ENCODE measurements around the gene KRTAP5-7.
"Not testable (repeated sequence)": the region's sequence is repeated elsewhere in the genome, so short reads cannot be mapped to it uniquely, and the experiment has no call there.

KRTAP5-7 gene

DNA sequence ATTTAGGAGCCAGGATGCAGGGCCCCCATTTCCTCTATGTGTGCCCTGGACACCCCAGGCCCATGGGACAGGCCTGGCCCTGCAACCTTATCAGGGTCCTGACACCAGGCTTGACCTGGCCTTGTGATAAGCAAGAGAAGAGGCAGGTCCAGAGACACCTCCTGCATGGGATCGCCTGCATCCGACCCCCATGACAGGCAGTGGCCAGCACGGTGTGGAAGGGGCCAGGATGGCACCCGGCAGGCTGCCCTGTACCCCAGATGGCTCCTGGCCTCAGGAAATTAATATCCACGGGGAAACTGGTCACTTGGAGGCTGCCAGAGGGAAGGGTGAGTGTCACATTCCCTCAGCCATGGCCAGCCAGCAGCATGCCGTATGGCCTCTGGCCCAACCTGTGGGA is 27.9 kb downstream of the KRTAP5-7 start:
- no peak overlapping the region for H3K27ac Mint-ChIP-seq
- no peaks in the 10 kb centered on the region for H3K4me1 Mint-ChIP-seq (ENCODE audit: low read depth)
- no peak overlapping the region for H3K4me3 Mint-ChIP-seq
- H3K9me3 Mint-ChIP-seq = no peaks in the 10 kb centered on the region
- no peaks in the 10 kb centered on the region for H3K36me3 Mint-ChIP-seq (ENCODE audit: low read depth)
- H3K27me3 Mint-ChIP-seq (ENCODE audit: low read depth) = peaks cover 8% of the 10 kb centered on the region

- H3K27me3 Mint-ChIP-seq (ENCODE audit: low read depth) = peaks cover 8% of the 10 kb centered on the region
These were observed 28.4 kb downstream of the KRTAP5-7 start for GRCh38 chr11:71555508-71555907.

DNA sequence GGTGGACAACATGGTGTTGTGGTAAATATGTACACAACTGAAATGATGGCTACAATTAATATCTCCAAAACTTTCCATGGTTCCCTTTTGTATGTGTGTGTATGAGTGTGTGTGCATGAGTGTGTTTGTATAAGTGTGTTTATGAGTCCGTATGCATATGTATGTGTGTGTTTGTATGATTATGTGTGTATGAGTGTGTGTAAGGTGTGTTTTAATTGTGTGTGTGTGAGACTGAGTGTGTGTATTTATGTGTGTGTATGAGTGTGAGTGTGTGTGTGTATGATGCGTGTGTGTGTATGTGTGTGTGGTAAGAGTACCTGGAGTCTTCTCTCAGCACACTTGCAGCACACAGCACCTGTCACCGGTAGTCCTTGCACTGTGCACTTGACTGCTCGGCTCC is 29.0 kb downstream of the KRTAP5-7 start:
- Mint-ChIP-seq H3K9me3 (no peaks in the 10 kb centered on the region), H3K4me1 (ENCODE audit: low read depth) (no peaks in the 10 kb centered on the region), H3K27ac (no peak overlapping the region), H3K36me3 (ENCODE audit: low read depth) (no peaks in the 10 kb centered on the region), H3K4me3 (no peak overlapping the region), H3K27me3 (ENCODE audit: low read depth) (peaks cover 10% of the 10 kb centered on the region)

More at GRCh38 chr11:71555508-71555907, 28.4 kb downstream of the KRTAP5-7 start:
- no peaks in the 10 kb centered on the region for H3K4me1 Mint-ChIP-seq (ENCODE audit: low read depth)
- H3K9me3 Mint-ChIP-seq = no peaks in the 10 kb centered on the region
- no peak overlapping the region for H3K4me3 Mint-ChIP-seq
- H3K27ac Mint-ChIP-seq = no peak overlapping the region
- H3K36me3 Mint-ChIP-seq (ENCODE audit: low read depth) = no peaks in the 10 kb centered on the region

DNA sequence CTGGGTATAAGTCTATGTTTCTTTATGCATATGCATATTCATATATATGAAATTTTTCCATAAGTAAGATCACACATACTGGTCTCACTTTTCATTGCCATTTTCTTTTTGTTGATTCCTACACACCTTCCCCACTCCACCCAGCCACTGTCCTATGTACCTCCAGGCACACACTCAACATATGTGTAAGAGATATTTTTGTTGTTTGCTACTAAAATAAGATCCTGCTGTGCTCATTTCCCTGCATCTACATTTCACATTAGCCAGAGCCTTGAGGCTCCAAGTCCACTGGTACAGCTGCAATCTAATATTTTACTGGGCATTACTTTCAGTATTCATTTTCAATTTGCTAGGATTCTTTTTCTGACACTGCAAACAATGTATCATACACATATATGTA is 30.2 kb downstream of the KRTAP5-7 start:
- H3K4me3 Mint-ChIP-seq = no peak overlapping the region
- no peaks in the 10 kb centered on the region for H3K36me3 Mint-ChIP-seq (ENCODE audit: low read depth)
- H3K27ac Mint-ChIP-seq = no peak overlapping the region
- H3K27me3 Mint-ChIP-seq (ENCODE audit: low read depth) = peaks cover 18% of the 10 kb centered on the region
- H3K9me3 Mint-ChIP-seq = no peaks in the 10 kb centered on the region
- no peaks in the 10 kb centered on the region for H3K4me1 Mint-ChIP-seq (ENCODE audit: low read depth)

DNA sequence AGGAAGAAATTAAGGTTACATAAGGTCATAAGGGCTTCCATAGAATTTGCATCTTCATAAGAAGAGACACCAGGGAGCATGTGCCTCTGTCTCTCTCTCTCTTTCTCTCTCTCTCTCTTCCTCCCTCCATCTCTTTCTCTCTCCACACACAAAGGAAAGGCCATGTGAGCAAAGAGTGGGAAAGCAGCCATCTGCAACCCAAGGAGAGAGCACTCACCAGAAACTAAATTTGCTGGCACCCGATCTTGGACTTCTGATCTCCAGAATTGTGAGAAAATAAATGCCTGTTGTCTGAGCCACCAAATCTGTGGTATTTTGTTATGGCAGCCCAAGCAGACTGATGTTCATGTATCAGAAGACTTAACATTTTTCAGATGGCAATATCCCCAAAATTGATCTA is 31.9 kb downstream of the KRTAP5-7 start:
- H3K4me1 Mint-ChIP-seq (ENCODE audit: low read depth) = peaks cover 3% of the 10 kb centered on the region
- peaks cover 29% of the 10 kb centered on the region for H3K27me3 Mint-ChIP-seq (ENCODE audit: low read depth)
- no peaks in the 10 kb centered on the region for H3K36me3 Mint-ChIP-seq (ENCODE audit: low read depth)
- H3K27ac Mint-ChIP-seq = no peak overlapping the region
- no peaks in the 10 kb centered on the region for H3K9me3 Mint-ChIP-seq
- no peak overlapping the region for H3K4me3 Mint-ChIP-seq

DNA sequence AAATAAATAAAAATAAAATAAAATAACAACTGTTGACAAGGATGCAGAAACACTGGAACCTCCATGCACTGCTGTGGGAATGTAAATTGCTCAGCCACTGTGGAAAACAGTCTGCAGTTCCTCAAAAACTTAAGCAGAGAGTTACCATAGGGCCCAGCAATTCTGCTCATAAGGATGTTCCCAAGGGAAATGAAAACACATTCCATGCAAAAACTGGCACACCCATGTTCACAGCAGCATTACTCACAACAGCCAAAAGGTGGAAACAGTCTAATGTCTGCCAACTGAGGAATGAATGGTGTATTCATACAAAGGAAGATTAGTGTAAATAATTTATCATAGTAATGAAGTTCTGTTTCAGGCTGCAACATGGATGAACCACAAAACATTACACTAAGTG is 35.1 kb downstream of the KRTAP5-7 start:
- peaks cover 36% of the 10 kb centered on the region for H3K27me3 Mint-ChIP-seq (ENCODE audit: low read depth)
- H3K27ac Mint-ChIP-seq = no peak overlapping the region

DNA sequence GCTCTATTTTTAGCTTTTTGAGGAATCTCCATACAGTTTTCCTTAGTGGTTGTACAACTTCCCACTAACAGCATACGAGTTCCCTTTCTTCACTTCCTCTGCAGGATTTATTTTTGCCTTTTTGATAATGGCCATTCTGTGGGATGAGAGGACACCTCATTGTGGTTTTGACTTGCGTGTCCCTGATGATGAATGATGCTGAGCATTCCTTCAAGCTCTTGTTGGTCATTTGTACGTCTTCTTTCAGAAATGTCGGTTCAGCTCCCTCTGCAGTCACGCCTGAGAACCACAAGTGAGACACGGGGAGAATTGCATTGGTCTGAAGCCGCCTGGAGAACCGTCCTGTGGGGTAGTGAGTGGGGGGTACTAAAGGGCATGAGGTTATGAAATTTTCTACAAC is 36.3 kb downstream of the KRTAP5-7 start:
- peaks cover 31% of the 10 kb centered on the region for H3K27me3 Mint-ChIP-seq (ENCODE audit: low read depth)
- no peaks in the 10 kb centered on the region for H3K9me3 Mint-ChIP-seq
- H3K36me3 Mint-ChIP-seq (ENCODE audit: low read depth) = no peaks in the 10 kb centered on the region
- H3K4me3 Mint-ChIP-seq = no peak overlapping the region
- H3K27ac Mint-ChIP-seq = no peak overlapping the region
- H3K4me1 Mint-ChIP-seq (ENCODE audit: low read depth) = peaks cover 6% of the 10 kb centered on the region

More for the DNA sequence above, 35.1 kb downstream of the KRTAP5-7 start:
- Mint-ChIP-seq H3K4me3 (no peak overlapping the region), H3K36me3 (ENCODE audit: low read depth) (no peaks in the 10 kb centered on the region), H3K9me3 (no peaks in the 10 kb centered on the region), H3K4me1 (ENCODE audit: low read depth) (peaks cover 3% of the 10 kb centered on the region)

GRCh38 chr11:71564430-71564829 is 37.4 kb downstream of the KRTAP5-7 start:
- Mint-ChIP-seq H3K4me1 (ENCODE audit: low read depth) (peaks cover 6% of the 10 kb centered on the region), H3K27me3 (ENCODE audit: low read depth) (peaks cover 31% of the 10 kb centered on the region), H3K36me3 (ENCODE audit: low read depth) (no peaks in the 10 kb centered on the region), H3K9me3 (no peaks in the 10 kb centered on the region), H3K27ac (no peak overlapping the region), H3K4me3 (no peak overlapping the region)

- Mint-ChIP-seq H3K4me1 (ENCODE audit: low read depth) (peaks cover 6% of the 10 kb centered on the region), H3K27me3 (ENCODE audit: low read depth) (peaks cover 31% of the 10 kb centered on the region), H3K9me3 (no peaks in the 10 kb centered on the region), H3K4me3 (no peak within 1 kb of the TSS), H3K27ac (no peak within 1 kb of the TSS), H3K36me3 (ENCODE audit: low read depth) (no peaks in the 10 kb centered on the region)
These were observed 38.2 kb downstream of the KRTAP5-7 start, which contains the start of gene KRTAP5-10 for GRCh38 chr11:71565263-71565662. TSS of gene KRTAP5-10 (plus strand) at chr11:71565563. CDS start at chr11:71565588, 25 bp downstream.

DNA sequence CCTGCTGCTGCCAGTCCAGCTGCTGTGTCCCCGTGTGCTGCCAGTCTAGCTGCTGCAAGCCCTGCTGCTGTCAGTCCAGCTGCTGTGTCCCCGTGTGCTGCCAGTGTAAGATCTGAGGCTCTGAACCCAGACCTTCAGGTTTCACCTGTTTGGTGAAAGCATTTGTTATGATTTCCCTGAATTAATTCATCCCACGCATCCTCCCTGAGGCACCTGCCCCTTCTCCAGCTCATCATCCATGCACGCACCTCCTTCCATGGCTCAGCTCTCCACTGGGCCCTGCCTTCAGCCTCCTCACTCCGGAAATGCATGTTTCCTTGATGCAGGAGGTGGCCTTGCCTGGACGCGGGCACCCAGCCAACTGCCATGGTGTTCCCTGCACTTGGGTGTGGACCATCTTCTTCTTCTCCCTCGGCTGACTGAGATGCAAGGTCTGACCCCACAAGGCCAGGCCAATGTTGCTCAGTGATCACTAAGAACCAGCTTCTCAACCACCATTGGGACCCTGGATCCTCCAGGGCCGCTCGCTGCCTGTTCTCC is 39.1 kb downstream of the KRTAP5-7 start:
- Mint-ChIP-seq H3K4me1 (ENCODE audit: low read depth) (peaks cover 6% of the 10 kb centered on the region), H3K36me3 (ENCODE audit: low read depth) (no peaks in the 10 kb centered on the region), H3K9me3 (no peaks in the 10 kb centered on the region), H3K27me3 (ENCODE audit: low read depth) (peaks cover 27% of the 10 kb centered on the region), H3K4me3 (no peak overlapping the region), H3K27ac (no peak overlapping the region)

DNA sequence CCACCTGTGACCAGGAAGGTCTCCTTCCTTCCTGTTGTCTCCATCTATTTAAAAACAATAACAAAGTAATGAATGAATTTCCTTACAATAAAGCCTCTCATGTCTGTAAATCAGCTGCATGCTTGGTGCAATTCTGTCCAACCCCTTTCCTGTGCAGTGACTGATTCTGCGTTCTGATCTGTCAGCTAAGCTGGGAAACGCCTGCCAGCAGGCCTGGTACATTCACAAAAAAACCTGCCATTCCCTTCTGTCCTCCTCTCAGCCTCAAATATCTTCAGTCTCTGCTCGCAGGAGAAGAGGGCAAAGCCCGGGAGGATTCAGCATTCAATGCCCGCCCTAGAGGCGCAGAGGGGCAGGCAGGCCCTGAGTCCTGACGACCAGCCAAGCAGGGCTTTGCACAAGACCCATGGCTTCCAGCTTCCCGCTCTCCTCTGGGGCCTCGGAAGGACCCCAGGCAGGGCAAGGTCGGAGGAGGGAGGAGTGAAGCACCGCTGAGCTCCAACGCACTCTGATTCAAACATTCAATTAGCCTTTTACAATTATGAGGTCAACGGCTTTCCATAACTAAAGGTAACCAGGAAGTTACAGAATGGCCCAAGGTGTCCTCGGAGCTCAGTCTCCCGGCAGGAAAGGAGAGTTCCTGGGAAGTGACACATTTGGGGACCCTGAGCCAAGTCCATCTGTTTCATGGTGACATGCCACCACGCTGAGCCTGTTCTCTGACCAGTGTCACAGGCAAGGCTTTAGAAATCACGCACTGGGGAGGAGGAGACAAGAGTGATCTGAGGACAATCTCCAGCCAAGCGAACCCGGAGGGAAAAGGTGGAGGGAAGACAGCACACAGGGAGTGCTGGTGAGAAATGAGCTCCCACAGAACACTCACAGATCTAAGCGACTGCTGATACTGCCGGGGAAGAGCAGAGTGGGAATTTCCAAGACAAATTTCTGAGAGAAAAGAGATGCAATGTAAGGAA is 39.8 kb downstream of the KRTAP5-7 start:
- not testable (repeated sequence) for H3K27ac Mint-ChIP-seq; H3K4me3 Mint-ChIP-seq; H3K4me1 Mint-ChIP-seq (ENCODE audit: low read depth); H3K36me3 Mint-ChIP-seq (ENCODE audit: low read depth); H3K9me3 Mint-ChIP-seq
- H3K27me3 Mint-ChIP-seq (ENCODE audit: low read depth) = peaks cover 21% of the 10 kb centered on the region

DNA sequence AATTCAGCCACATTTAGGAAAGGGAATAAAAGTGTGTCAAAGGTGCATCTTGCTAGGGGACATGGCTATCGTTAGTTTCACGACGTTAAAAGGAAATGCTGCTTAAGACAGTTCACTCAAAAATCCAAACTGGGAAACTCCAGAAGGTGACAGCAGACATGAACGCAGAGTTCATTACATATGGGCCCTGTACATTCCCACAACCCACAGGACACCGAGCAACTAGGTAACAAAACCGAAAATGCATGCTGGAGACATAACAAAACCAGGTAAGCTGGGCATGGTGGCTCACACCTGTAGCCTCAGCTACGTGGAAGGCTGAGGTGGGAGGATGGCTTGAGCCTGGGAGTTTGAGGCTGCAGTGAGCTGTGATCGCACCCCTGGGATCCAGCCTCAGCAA is 40.6 kb downstream of the KRTAP5-7 start:
- peaks cover 21% of the 10 kb centered on the region for H3K27me3 Mint-ChIP-seq (ENCODE audit: low read depth)
- H3K36me3 Mint-ChIP-seq (ENCODE audit: low read depth); H3K9me3 Mint-ChIP-seq; H3K4me3 Mint-ChIP-seq; H3K4me1 Mint-ChIP-seq (ENCODE audit: low read depth); H3K27ac Mint-ChIP-seq: not testable (repeated sequence)

DNA sequence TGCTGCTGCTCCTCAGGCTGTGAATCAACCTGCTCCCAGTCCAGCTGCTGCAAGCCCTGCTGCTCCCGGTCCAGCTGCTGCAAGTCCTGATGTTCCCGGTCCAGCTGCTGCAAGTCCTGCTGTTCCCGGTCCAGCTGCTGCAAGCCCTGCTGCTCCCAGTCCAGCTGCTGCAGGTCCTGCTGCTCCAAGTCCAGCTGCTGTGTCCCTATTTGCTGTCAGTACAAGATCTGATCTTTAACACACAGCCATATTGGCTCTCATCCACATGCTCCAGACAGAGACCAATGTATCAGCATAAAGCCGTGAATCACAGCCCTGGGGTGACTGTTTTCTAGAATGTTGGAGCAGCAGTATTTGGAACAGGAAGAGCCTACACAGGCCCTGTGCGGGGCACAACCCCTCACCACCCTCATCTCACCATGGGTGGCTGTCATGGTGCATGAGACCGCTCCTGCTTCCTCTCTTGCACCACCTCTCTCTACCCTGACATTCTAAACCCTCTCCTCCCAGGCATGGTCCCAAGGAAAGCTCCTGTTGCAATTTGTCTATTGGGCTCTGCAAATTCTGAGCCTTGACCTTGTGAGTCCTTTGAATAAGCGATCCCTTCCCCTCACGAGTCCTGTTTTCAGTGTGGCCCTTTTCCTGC is 41.8 kb downstream of the KRTAP5-7 start:
- H3K27ac Mint-ChIP-seq = no peak overlapping the region

DNA sequence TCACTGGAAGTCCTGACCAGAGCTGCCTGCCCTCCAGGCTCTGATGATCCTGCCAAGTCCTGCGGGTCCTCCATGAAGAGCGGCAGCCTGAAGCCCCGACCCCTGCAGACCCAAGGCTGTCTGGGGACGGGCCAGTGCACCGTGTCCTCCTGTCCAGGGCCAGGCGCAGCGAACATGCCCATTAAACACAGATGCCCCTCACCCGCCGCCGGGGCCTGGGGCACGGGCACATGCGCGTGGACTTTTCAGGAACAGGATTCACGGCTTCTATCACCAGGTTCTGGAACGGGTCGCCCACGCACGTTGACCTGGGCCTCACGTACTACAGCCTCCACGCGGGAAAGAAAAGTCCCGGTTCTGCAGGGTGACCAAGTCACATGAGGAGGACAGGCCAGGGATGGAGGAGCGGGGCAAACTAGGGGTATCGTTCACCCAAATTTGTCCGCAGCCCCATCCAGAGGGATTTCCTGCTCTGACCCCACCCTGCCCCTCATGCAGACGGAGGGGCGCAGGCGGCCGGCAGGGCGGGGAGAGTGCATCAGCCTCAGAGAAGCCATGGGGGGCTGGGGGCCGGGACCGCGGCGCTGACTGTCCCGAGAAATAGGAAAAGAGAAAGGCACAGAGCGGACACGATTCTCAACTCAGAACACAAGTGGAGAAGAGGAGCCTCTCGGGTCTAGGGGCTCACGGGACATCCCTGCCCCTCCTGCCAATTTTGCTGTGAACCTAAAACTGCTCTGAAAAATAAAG is 44.2 kb downstream of the KRTAP5-7 start:
- not testable (repeated sequence) for H3K4me1 Mint-ChIP-seq (ENCODE audit: low read depth); H3K27me3 Mint-ChIP-seq (ENCODE audit: low read depth); H3K27ac Mint-ChIP-seq; H3K9me3 Mint-ChIP-seq; H3K36me3 Mint-ChIP-seq (ENCODE audit: low read depth); H3K4me3 Mint-ChIP-seq

More for the DNA sequence above, 41.8 kb downstream of the KRTAP5-7 start:
- H3K9me3 Mint-ChIP-seq = no peaks in the 10 kb centered on the region
- no peak overlapping the region for H3K4me3 Mint-ChIP-seq
- peaks cover 3% of the 10 kb centered on the region for H3K4me1 Mint-ChIP-seq (ENCODE audit: low read depth)
- no peaks in the 10 kb centered on the region for H3K36me3 Mint-ChIP-seq (ENCODE audit: low read depth)
- peaks cover 11% of the 10 kb centered on the region for H3K27me3 Mint-ChIP-seq (ENCODE audit: low read depth)
